HepG2 (cell line): ENCODE measurements around the gene NEGR1. TPM values are rescaled to one million over a fixed set of nuclear protein-coding genes. Genes with fewer than 3 reads are reported as not detected.

ENCODE experiments used
- ATAC-seq: fragments of 200-7000 bp; cut with Tn5 transposase; 3 replicates; pipeline ENCODE4 v1.9.1; 2020; ENCODE audit warnings: mild to moderate bottlenecking, moderate library complexity
- BruUV-seq: library from RNA; stranded (reverse); fragments of 400-500 nt; replicated peaks from 2 replicates; lab custom pipeline; 2021; lab: Mats Ljungman, UMichigan
- CTCF ChIA-PET: fragments of 300-600 bp; formaldehyde crosslinking; extraction: SDS; loops from one replicate; lab custom pipeline; 2021; ENCODE audit warnings: low total read pairs, inconsistent platforms, low intra/inter-chr PET ratio; lab: Yijun Ruan, JAX
- POLR2A ChIA-PET: fragments of 350-600 bp; sonication (Branson Sonifier 250); formaldehyde crosslinking; loops from one replicate; lab custom pipeline; 2020; ENCODE audit warnings: antibody characterized with exemption, inconsistent platforms; lab: Yijun Ruan, JAX
- DNase-seq: peaks from one replicate; pipeline ENCODE4 v3.0.0-alpha.2; 2015; ENCODE audit warnings: low spot score
- FAIRE-seq: peaks from 3 replicates; lab custom pipeline; 2011; peaks lifted over from hg19 to GRCh38; lab: Jason Lieb, UNC
- H2AFZ ChIP-seq: one replicate; pipeline ENCODE4 v1.6.1; 2011; ENCODE audit warnings: low read length, inconsistent platforms
- H3K27ac ChIP-seq: fragments of 300-600 bp; 3 replicates; pipeline ENCODE4 v1.8.0; 2011; ENCODE audit warnings: mixed run types, mild to moderate bottlenecking, mixed read lengths, low read length, inconsistent platforms; ENCODE audit not compliant: insufficient read depth; ENCODE audit errors: extremely low read length
- H3K27me3 ChIP-seq, 2 experiments: fragments of 200-600 bp in 1 of 2; 2 replicates in 1 of 2; 3 replicates in 1 of 2; pipeline versions ENCODE4 v1.6.0 to v1.8.0; 2011; ENCODE audit warnings: low read length in 2 of 2, mild to moderate bottlenecking in 2 of 2, moderate library complexity in 2 of 2, inconsistent platforms in 1 of 2; ENCODE audit not compliant: insufficient read depth in 2 of 2, control insufficient read depth in 1 of 2
- H3K36me3 ChIP-seq, 2 experiments: fragments of 200-600 bp in 1 of 2; replicated peaks in 1 of 2; 2 replicates in 1 of 2; 3 replicates in 1 of 2; pipeline versions ENCODE4 v1.5.1 to v1.8.0; 2011; ENCODE audit warnings: low read length in 2 of 2, inconsistent platforms in 1 of 2; ENCODE audit not compliant: insufficient read depth in 2 of 2, control insufficient read depth in 1 of 2
- H3K4me1 ChIP-seq: 2 replicates; pipeline ENCODE4 v1.5.1; 2012; ENCODE audit warnings: low read length, inconsistent platforms; ENCODE audit not compliant: insufficient read depth
- H3K4me2 ChIP-seq: 2 replicates; pipeline ENCODE4 v1.6.0; 2011; ENCODE audit warnings: low read depth, low read length, inconsistent platforms
- H3K4me3 ChIP-seq, 3 experiments: fragments of 200-600 bp in 1 of 3; sonication (generic), shearing (Covaris generic) in 1 of 3; replicated peaks in 1 of 3; 2 replicates each; pipeline ENCODE4 v1.5.1; 2011 to 2016; ENCODE audit warnings: low read length in 3 of 3, inconsistent platforms in 2 of 3, low read depth in 2 of 3, mild to moderate bottlenecking in 2 of 3, control low read depth in 1 of 3, mixed read lengths in 1 of 3; ENCODE audit not compliant: insufficient read depth in 1 of 3
- H3K79me2 ChIP-seq: one replicate; pipeline ENCODE4 v1.6.1; 2011; ENCODE audit warnings: low read length, inconsistent platforms; ENCODE audit not compliant: insufficient read depth
- H3K9ac ChIP-seq: 2 replicates; pipeline ENCODE4 v1.6.0; 2011; ENCODE audit warnings: mild to moderate bottlenecking, low read depth, low read length, inconsistent platforms; ENCODE audit not compliant: insufficient read depth
- H3K9me3 ChIP-seq: 2 replicates; pipeline ENCODE4 v1.5.1; 2012; ENCODE audit warnings: mild to moderate bottlenecking, low read length
- H4K20me1 ChIP-seq: 2 replicates; pipeline ENCODE4 v1.6.0; 2011; ENCODE audit warnings: inconsistent platforms, mild to moderate bottlenecking, low read length, moderate library complexity; ENCODE audit not compliant: insufficient read depth
- HOXA3 ChIP-seq: sonication (generic); formaldehyde crosslinking; IDR thresholded peaks from 2 replicates; pipeline ENCODE4 v1.5.0; 2020; ENCODE audit warnings: missing genetic modification reagents
- NRL ChIP-seq: sonication (generic); formaldehyde crosslinking; IDR thresholded peaks from 2 replicates; pipeline ENCODE4 v1.5.0; 2020; ENCODE audit warnings: missing genetic modification reagents, mild to moderate bottlenecking, moderate library complexity, borderline replicate concordance
- TMF1 ChIP-seq: sonication (generic); formaldehyde crosslinking; IDR thresholded peaks from 2 replicates; pipeline ENCODE4 v1.8.1; 2022; ENCODE audit warnings: low read depth, missing genetic modification reagents
- ZNF10 ChIP-seq: sonication (generic); formaldehyde crosslinking; IDR thresholded peaks from 2 replicates; pipeline ENCODE4 v1.4.0; 2020; ENCODE audit warnings: mild to moderate bottlenecking, low read depth, missing genetic modification reagents, borderline replicate concordance
- ZNF101 ChIP-seq: sonication (generic); formaldehyde crosslinking; IDR thresholded peaks from 2 replicates; pipeline ENCODE4 v1.4.0; 2020; ENCODE audit warnings: mild to moderate bottlenecking, low read depth, missing genetic modification reagents, borderline replicate concordance
- ZNF430 ChIP-seq: sonication (generic); formaldehyde crosslinking; IDR thresholded peaks from 2 replicates; pipeline ENCODE4 v1.9.0; 2021; ENCODE audit warnings: mild to moderate bottlenecking, missing genetic modification reagents
- ZNF629 ChIP-seq: sonication (generic); formaldehyde crosslinking; conservative IDR thresholded peaks from 2 replicates; pipeline ENCODE4 v1.5.0; 2020; ENCODE audit warnings: missing genetic modification reagents
- ZNF678 ChIP-seq: sonication (generic); formaldehyde crosslinking; IDR thresholded peaks from 2 replicates; pipeline ENCODE4 v1.4.0; 2020; ENCODE audit warnings: mild to moderate bottlenecking, missing genetic modification reagents
- ZNF83 ChIP-seq: sonication (generic); formaldehyde crosslinking; IDR thresholded peaks from 2 replicates; pipeline ENCODE4 v1.4.0; 2020; ENCODE audit warnings: missing genetic modification reagents, mild to moderate bottlenecking, borderline replicate concordance
- in situ Hi-C: cut with HindIII; loops from 2 replicates; pipeline ENCODE4 v1.10.0; 2017; ENCODE audit warnings: low pct_unique_long_range_greater_than_20kb; ENCODE audit not compliant: extremely low pct_ligation_motif_present
- intact Hi-C: fragments of 100-400 bp; cut with micrococcal nuclease; formaldehyde crosslinking; loops from one replicate; pipeline ENCODE4 v1.10.0; 2022; ENCODE audit not compliant: unreplicated experiment
- polyA plus RNA-seq, 8 experiments: library from polyadenylated mRNA; depleted of rRNA in 3 of 8; stranded (reverse) in 7 of 8; unstranded in 1 of 8; fragments of >200 nt; fragmentation: Illumina TruSeq in 4 of 8; extraction: Trizol in 4 of 8; gene quantifications; 2 replicates each; pipeline versions ENCODE4 v1.2.1 to v1.2.3, GENCODE V29; 2011 to 2016; ENCODE audit warnings: low read depth in 4 of 8, missing spikeins in 1 of 8, mixed read lengths in 1 of 8; ENCODE audit not compliant: insufficient read depth in 1 of 8
- total RNA-seq, 5 experiments: library from RNA; depleted of rRNA; stranded (reverse); fragments of >200 nt; fragmentation: Illumina TruSeq; extraction: Trizol; gene quantifications; 2 replicates each; pipeline ENCODE4 v1.2.3, GENCODE V29; 2016; ENCODE audit warnings: low read depth in 1 of 5
- TF ChIP-seq, protein P1 (sequence below): sonication (generic); formaldehyde crosslinking; IDR thresholded peaks from 2 replicates; pipeline ENCODE4 v1.4.0; 2020; ENCODE audit warnings: mild to moderate bottlenecking, low read depth, missing genetic modification reagents
- TF ChIP-seq, protein P2 (sequence below): sonication (generic); formaldehyde crosslinking; IDR thresholded peaks from 2 replicates; pipeline ENCODE4 v1.4.0; 2020; ENCODE audit warnings: missing genetic modification reagents, mild to moderate bottlenecking, borderline replicate concordance
- TF ChIP-seq, protein P3 (sequence below): sonication (generic); formaldehyde crosslinking; IDR thresholded peaks from 2 replicates; pipeline ENCODE4 v1.4.0; 2020; ENCODE audit warnings: missing genetic modification reagents, mild to moderate bottlenecking, borderline replicate concordance

Gene NEGR1
- total and polyA plus RNA-seq, 2 of the 13 experiments (the other 11 are each of a cell fraction or from before 2014, with no cell fraction given) = not detected

DNA sequence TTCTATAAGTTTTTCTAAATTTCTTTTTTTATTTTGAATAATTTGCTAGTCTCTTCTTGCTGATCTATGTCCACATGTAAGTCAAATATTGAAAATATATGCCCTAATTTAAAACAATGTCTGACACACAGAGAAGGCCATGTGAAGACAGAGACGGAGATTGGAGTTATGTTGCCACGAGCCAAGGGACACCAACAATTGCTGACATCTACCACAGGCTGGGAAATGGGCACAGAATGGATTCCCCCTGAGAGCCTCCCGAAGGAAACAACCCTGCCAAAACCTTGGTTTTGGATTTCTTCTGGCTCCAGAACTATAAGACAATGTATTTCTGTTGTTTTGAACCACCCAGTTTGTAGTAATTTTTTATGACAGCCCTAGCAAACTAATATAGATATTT lies 716.5 kb downstream of the NEGR1 start (continued):
- TF ChIP-seq, protein P1, sequence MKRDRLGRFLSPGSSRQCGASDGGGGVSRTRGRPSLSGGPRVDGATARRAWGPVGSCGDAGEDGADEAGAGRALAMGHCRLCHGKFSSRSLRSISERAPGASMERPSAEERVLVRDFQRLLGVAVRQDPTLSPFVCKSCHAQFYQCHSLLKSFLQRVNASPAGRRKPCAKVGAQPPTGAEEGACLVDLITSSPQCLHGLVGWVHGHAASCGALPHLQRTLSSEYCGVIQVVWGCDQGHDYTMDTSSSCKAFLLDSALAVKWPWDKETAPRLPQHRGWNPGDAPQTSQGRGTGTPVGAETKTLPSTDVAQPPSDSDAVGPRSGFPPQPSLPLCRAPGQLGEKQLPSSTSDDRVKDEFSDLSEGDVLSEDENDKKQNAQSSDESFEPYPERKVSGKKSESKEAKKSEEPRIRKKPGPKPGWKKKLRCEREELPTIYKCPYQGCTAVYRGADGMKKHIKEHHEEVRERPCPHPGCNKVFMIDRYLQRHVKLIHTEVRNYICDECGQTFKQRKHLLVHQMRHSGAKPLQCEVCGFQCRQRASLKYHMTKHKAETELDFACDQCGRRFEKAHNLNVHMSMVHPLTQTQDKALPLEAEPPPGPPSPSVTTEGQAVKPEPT = no peak
- no peak for TF ChIP-seq TMF1 (CRISPR knock-in tag)

DNA sequence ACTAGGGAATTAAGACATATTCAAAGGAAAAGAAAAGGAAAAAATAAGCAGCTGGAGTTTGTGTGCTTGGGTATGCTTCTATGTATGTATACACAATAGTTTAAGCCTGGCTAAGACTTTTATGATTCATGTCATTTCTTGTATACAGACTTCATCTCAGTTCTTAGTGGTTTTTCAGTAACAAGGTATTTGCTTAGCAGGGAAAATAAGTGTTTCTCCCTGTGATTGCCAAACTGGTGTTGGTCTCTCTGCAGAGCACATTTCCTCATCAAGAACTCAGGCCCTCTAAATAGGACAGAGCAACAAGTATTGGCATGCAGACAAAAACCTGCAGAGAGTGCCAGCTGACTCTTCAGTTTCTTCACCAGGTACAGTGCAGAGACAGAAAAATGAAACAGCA lies 717.1 kb downstream of the NEGR1 start:
- no peak for ATAC-seq
- CTCF ChIA-PET = no interaction called here
- H2AFZ ChIP-seq = no peak overlapping the region
- no peaks in the 10 kb centered on the region; the same call in 1 of the 2 replicates for H3K9me3 ChIP-seq
- POLR2A ChIA-PET = no interaction called here
- no peak for FAIRE-seq
- no peaks in the 10 kb centered on the region for H3K36me3 ChIP-seq
- no peak overlapping the region for H3K4me3 ChIP-seq
- intact Hi-C loops (no loop called here), in situ Hi-C loops (no loop called here)
- H3K27me3 ChIP-seq = no peaks in the 10 kb centered on the region; a peak in 1 of 5 replicates
- no peaks in the 10 kb centered on the region for H3K79me2 ChIP-seq
- no peaks in the 10 kb centered on the region for H3K4me1 ChIP-seq
- H4K20me1 ChIP-seq = no peaks in the 10 kb centered on the region
- no peak overlapping the region for H3K9ac ChIP-seq
- no TSS peak for BruUV-seq
- no peak for DNase-seq
- no peak overlapping the region for H3K27ac ChIP-seq
- H3K4me2 ChIP-seq = no peak overlapping the region
- TF ChIP-seq ZNF678 (no peak), NRL (CRISPR knock-in tag) (no peak), ZNF101 (no peak), HOXA3 (CRISPR knock-in tag) (no peak), ZNF83 (CRISPR knock-in tag) (no peak), ZNF10 (CRISPR knock-in tag) (no peak), ZNF629 (CRISPR knock-in tag) (no peak), ZNF430 (CRISPR knock-in tag) (no peak)
- TF ChIP-seq, protein P2, sequence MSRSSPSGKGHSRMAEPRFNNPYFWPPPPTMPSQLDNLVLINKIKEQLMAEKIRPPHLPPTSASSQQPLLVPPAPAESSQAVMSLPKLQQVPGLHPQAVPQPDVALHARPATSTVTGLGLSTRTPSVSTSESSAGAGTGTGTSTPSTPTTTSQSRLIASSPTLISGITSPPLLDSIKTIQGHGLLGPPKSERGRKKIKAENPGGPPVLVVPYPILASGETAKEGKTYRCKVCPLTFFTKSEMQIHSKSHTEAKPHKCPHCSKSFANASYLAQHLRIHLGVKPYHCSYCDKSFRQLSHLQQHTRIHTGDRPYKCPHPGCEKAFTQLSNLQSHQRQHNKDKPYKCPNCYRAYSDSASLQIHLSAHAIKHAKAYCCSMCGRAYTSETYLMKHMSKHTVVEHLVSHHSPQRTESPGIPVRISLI (CRISPR knock-in tag) = no peak
- TF ChIP-seq, protein P3, sequence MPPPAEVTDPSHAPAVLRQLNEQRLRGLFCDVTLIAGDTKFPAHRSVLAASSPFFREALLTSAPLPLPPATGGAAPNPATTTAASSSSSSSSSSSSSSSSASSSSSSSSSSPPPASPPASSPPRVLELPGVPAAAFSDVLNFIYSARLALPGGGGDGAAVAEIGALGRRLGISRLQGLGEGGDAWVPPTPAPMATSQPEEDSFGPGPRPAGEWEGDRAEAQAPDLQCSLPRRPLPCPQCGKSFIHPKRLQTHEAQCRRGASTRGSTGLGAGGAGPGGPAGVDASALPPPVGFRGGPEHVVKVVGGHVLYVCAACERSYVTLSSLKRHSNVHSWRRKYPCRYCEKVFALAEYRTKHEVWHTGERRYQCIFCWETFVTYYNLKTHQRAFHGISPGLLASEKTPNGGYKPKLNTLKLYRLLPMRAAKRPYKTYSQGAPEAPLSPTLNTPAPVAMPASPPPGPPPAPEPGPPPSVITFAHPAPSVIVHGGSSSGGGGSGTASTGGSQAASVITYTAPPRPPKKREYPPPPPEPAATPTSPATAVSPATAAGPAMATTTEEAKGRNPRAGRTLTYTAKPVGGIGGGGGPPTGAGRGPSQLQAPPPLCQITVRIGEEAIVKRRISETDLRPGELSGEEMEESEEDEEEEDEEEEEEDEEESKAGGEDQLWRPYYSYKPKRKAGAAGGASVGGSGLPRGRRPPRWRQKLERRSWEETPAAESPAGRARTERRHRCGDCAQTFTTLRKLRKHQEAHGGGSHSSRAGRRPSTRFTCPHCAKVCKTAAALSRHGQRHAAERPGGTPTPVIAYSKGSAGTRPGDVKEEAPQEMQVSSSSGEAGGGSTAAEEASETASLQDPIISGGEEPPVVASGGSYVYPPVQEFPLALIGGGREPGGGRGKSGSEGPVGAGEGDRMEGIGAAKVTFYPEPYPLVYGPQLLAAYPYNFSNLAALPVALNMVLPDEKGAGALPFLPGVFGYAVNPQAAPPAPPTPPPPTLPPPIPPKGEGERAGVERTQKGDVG (CRISPR knock-in tag) = no peak
